Mucosa of stomach (tissue), 1 donor: ENCODE measurements around the gene TOMM70.

Experiments
- H3K27me3 ChIP-seq: one replicate; pipeline ENCODE4 v1.7.0; 2013; ENCODE audit warnings: mild to moderate bottlenecking, low read length; ENCODE audit not compliant: control insufficient read depth, insufficient read depth
- H3K36me3 ChIP-seq: one replicate; pipeline ENCODE4 v1.7.0; 2013; ENCODE audit warnings: low read length; ENCODE audit not compliant: control insufficient read depth, insufficient read depth
- H3K4me1 ChIP-seq: one replicate; pipeline ENCODE4 v1.7.0; 2013; ENCODE audit warnings: mild to moderate bottlenecking, low read length; ENCODE audit not compliant: control insufficient read depth, insufficient read depth
- H3K4me3 ChIP-seq: one replicate; pipeline ENCODE4 v1.7.0; 2013; ENCODE audit warnings: low read length
- H3K9ac ChIP-seq: one replicate; pipeline ENCODE4 v1.7.0; 2013; ENCODE audit warnings: mild to moderate bottlenecking, low read length, moderate library complexity
- H3K9me3 ChIP-seq: one replicate; pipeline ENCODE4 v1.7.0; 2013; ENCODE audit warnings: mild to moderate bottlenecking, low read length, moderate library complexity; ENCODE audit not compliant: control insufficient read depth
- donor health status: Pancreatic carcinoma.

Gene TOMM70

DNA sequence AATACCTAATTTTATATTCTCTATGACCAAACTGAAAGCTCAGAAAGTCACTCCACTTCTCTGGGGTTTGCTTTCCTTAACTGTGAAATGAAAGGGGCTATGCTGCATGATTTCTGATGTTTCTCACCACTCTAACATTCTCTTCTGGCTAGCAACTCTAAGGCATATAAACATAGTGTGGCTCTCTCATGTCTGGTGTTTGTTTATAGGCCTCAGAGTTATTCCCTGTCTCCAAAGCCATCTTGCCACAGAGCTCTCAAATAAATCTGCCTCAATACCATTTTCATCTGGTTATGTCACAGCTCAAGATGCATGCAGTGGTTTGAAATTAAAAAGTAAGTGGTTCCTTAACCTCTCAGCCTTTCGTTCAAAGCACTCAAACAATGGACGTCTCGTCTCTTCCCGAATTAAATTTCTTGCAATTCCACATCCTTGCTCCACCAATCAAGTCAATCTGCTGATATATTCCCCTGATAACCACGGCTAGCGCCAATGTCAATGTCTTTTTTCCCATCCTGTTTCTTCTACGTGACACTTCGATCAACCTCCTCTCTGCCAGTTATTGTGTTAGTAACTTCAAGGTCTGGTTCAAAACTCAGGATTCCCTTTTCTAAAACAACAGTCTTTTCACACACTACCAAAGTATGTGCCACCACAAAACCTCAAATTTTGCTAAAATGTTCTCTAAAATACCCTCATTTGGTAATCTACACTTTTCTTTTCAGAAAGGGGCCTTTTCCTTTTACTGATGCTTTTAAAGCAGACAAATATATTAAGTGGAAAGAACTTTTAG lies 16.0 kb downstream of the TOMM70 start:
- H3K9me3 ChIP-seq = no peaks in the 10 kb centered on the region
- no peak overlapping the region for H3K4me3 ChIP-seq
- no peak overlapping the region for H3K9ac ChIP-seq
- peaks cover 5% of the 10 kb centered on the region for H3K36me3 ChIP-seq
- H3K4me1 ChIP-seq = peaks cover 9% of the 10 kb centered on the region
- H3K27me3 ChIP-seq = no peaks in the 10 kb centered on the region

DNA sequence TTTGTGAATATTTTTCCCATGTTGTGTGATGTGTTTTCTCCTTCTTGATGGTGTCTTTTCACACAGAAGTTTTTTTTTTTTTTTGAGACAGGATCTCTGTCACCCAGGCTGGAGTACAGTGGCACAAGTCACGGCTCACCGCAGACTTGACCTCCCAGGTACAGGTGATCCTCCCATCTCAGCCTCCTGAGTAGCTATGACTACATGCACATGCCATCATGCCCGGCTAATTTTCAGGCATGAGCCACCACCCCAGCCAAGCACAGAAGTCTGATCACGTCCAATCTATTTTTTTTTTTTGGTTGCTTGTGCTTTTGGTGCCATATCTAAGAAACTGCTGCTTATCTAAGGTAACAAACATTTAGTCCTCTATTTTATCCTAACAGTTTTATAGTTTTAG lies 24.6 kb downstream of the TOMM70 start:
- Histone ChIP-seq H3K27me3 (no peaks in the 10 kb centered on the region), H3K9ac (no peak overlapping the region), H3K36me3 (peaks cover 3% of the 10 kb centered on the region), H3K4me1 (no peaks in the 10 kb centered on the region), H3K9me3 (no peaks in the 10 kb centered on the region), H3K4me3 (no peak overlapping the region)

GRCh38 chr3:100374521-100374920 lies 26.4 kb downstream of the TOMM70 start:
- no peaks in the 10 kb centered on the region for H3K9me3 ChIP-seq
- H3K36me3 ChIP-seq = peaks cover 3% of the 10 kb centered on the region
- no peak overlapping the region for H3K9ac ChIP-seq
- H3K4me3 ChIP-seq = no peak overlapping the region
- no peaks in the 10 kb centered on the region for H3K27me3 ChIP-seq
- H3K4me1 ChIP-seq = no peaks in the 10 kb centered on the region

- Histone ChIP-seq H3K27me3 (no peaks in the 10 kb centered on the region), H3K4me1 (no peaks in the 10 kb centered on the region), H3K9ac (no peak overlapping the region), H3K4me3 (no peak overlapping the region), H3K9me3 (no peaks in the 10 kb centered on the region), H3K36me3 (no peaks in the 10 kb centered on the region)
Measured at GRCh38 chr3:100370756-100371155, 30.1 kb downstream of the TOMM70 start.

GRCh38 chr3:100368441-100368840 lies 32.4 kb downstream of the TOMM70 start:
- H3K9me3 ChIP-seq = no peaks in the 10 kb centered on the region
- H3K9ac ChIP-seq = no peak overlapping the region
- H3K4me1 ChIP-seq = no peaks in the 10 kb centered on the region
- no peaks in the 10 kb centered on the region for H3K27me3 ChIP-seq
- H3K36me3 ChIP-seq = no peaks in the 10 kb centered on the region
- H3K4me3 ChIP-seq = no peak overlapping the region

DNA sequence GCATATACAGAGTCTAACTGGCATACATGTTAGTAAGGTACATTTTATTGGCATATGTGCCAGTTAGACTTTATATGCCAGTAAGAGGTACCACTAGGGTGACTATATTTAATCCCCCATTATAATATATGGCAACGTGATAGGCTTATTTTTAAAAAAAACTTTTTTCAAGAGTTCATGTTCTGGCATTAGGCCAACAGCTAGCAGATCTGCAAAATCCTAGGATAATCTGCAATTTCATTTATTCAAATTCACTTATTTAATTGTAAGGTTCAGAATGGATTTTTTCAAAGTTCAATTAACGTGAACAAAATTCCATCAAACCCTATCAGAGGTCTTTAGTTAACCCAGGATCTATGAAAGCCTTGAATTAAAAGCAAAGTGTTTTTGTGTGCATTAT lies 34.5 kb downstream of the TOMM70 start:
- no peaks in the 10 kb centered on the region for H3K27me3 ChIP-seq
- no peak overlapping the region for H3K4me3 ChIP-seq
- no peaks in the 10 kb centered on the region for H3K36me3 ChIP-seq
- H3K9ac ChIP-seq = no peak overlapping the region
- no peaks in the 10 kb centered on the region for H3K9me3 ChIP-seq
- no peaks in the 10 kb centered on the region for H3K4me1 ChIP-seq

DNA sequence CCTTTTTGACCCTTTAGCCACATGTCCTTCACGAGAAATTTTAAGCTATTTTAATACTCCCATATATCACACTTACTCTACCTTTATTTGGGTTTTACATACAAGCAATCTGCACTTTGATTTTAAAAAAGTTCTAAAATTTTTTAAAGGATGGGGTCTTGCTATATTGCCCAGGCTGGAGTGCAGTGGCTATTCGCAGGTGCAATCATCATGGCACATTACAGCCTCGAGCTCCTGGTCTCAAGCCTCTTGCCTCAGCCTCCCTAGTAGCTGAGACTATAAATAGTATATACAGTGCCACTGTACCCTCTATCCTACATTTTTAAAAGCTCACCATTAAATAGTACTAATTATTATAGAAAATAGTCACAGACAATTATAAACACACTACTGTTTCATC lies 36.5 kb downstream of the TOMM70 start:
- no peaks in the 10 kb centered on the region for H3K36me3 ChIP-seq
- no peak overlapping the region for H3K9ac ChIP-seq
- H3K4me3 ChIP-seq = no peak overlapping the region
- no peaks in the 10 kb centered on the region for H3K9me3 ChIP-seq
- no peaks in the 10 kb centered on the region for H3K4me1 ChIP-seq
- no peaks in the 10 kb centered on the region for H3K27me3 ChIP-seq

DNA sequence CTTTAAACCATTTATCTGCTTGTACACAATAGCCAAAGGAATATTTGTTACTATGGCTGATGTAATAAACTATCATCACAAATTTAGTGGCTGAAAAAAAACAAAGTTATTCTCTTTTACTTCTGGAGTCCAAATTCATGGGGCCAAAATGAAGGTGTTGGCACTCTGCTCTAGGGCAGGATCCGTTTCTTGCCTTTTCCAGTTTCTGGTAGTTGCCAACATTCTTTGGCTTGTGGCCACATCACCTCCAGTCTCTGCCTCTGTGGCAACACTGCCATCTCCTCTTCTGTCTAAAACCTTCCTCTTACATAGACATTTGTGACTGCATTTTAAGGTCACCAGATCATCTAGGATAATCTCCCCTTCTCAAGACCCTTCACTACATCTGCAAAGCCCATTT lies 39.0 kb downstream of the TOMM70 start:
- Histone ChIP-seq H3K4me1 (no peaks in the 10 kb centered on the region), H3K9ac (no peak overlapping the region), H3K4me3 (no peak overlapping the region), H3K9me3 (no peaks in the 10 kb centered on the region), H3K36me3 (no peaks in the 10 kb centered on the region), H3K27me3 (no peaks in the 10 kb centered on the region)

DNA sequence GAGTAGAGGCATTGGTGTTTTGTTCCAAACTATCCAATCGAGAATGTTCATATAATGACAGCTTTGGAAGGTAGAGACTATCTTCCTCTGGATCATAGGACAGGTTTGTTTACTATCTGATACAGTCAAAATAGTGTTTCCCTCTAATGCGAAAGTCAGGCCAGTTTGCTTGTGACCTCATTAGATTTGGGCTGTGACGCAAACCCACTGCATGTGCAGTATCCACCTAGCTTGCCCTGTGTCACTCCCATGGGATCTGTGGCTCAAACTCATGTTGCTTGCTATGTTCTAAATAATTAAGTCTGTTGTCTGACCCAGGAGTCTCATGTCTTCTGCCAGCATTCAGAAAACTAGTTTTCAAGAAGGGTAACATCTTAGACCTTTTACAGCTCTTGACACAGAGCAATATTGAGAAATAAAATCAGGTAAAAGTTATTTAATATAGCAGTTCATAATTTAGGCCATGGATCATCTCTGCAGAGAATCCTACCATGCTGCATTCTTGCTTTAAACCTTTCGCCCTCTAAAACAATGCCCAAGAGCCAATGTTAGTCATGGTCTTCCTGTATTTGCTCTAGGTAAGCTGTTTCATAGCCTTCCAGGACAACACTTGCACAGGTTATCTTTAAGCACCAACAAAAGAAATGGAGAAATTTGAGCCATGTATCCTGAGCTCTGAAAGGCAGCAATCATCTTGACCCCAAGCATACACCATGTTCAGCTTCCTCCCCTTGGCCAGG lies 40.0 kb downstream of the TOMM70 start:
- H3K9me3 ChIP-seq = no peaks in the 10 kb centered on the region
- no peaks in the 10 kb centered on the region for H3K27me3 ChIP-seq
- no peaks in the 10 kb centered on the region for H3K36me3 ChIP-seq
- H3K9ac ChIP-seq = no peak overlapping the region
- H3K4me1 ChIP-seq = no peaks in the 10 kb centered on the region
- H3K4me3 ChIP-seq = no peak overlapping the region

GRCh38 chr3:100359035-100359434 lies 41.9 kb downstream of the TOMM70 start:
- no peaks in the 10 kb centered on the region for H3K27me3 ChIP-seq
- no peaks in the 10 kb centered on the region for H3K9me3 ChIP-seq
- no peak overlapping the region for H3K4me3 ChIP-seq
- no peaks in the 10 kb centered on the region for H3K4me1 ChIP-seq
- H3K36me3 ChIP-seq = no peaks in the 10 kb centered on the region
- H3K9ac ChIP-seq = no peak overlapping the region

DNA sequence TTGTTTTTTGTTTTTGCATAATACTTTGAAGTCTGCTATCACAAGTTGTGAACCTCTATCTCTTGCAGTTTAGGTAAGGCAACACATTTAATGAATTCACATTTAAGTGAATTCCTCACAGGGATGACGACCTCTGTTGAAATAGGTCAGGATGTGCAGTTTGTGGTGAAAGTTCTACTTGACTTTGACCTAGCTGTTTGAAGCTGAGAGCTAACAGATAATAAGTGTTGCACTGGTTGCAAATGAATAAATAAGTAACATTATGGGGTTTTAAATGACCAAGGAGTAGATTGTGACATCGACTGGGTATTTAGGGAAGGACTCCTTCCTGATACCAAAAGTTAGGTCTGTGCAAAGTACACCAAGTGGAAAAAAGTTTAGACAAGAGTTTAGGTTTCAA lies 42.5 kb downstream of the TOMM70 start:
- no peaks in the 10 kb centered on the region for H3K9me3 ChIP-seq
- no peaks in the 10 kb centered on the region for H3K36me3 ChIP-seq
- H3K9ac ChIP-seq = no peak overlapping the region
- no peaks in the 10 kb centered on the region for H3K27me3 ChIP-seq
- no peaks in the 10 kb centered on the region for H3K4me1 ChIP-seq
- no peak overlapping the region for H3K4me3 ChIP-seq

GRCh38 chr3:100354850-100355249 lies 46.0 kb downstream of the TOMM70 start:
- Histone ChIP-seq H3K36me3 (no peaks in the 10 kb centered on the region), H3K4me3 (no peak overlapping the region), H3K27me3 (no peaks in the 10 kb centered on the region), H3K9ac (no peak overlapping the region), H3K4me1 (no peaks in the 10 kb centered on the region), H3K9me3 (no peaks in the 10 kb centered on the region)
